Pulmonary artery endothelial cell (primary cell): Measurements from ENCODE around the gene ZNF555. TPM values are rescaled to one million over a fixed set of nuclear protein-coding genes. Genes with fewer than 3 reads are reported as not detected.

ENCODE experiments used
- total RNA-seq: library from RNA; depleted of rRNA; stranded (reverse); fragments of >200 nt; gene quantifications from 2 replicates; pipeline ENCODE4 v1.2.3, GENCODE V29; 2014

Gene ZNF555
- total RNA-seq, 1 donor from 2014 or later: 4.7 TPM

Other genes with a start within 250 kb of the ZNF555 start
- gene GNG7, start 138.8 kb upstream of the ZNF555 start, total RNA-seq: 0.11 and 0.20 TPM in 2 replicates
- under 0.01 and 0.04 TPM in 2 replicates for gene DIRAS1, start 120.1 kb upstream of the ZNF555 start, total RNA-seq
- 18.0 and 25.9 TPM in 2 replicates for gene SLC39A3, start 101.5 kb upstream of the ZNF555 start, total RNA-seq
- 49.1 and 55.0 TPM in 2 replicates for gene SGTA, start 58.2 kb upstream of the ZNF555 start, total RNA-seq
- 187 and 195 TPM in 2 replicates for gene THOP1, start 56.0 kb upstream of the ZNF555 start, total RNA-seq
- gene ZNF554, start 21.6 kb upstream of the ZNF555 start, total RNA-seq: 2.4 and 3.2 TPM in 2 replicates
- 0.04 TPM in 1 of 2 replicates, not detected in the other for gene ZNF556, start 25.9 kb downstream of the ZNF555 start, total RNA-seq
- 7.0 and 8.2 TPM in 2 replicates for gene ZNF57, start 59.5 kb downstream of the ZNF555 start, total RNA-seq
- 7.6 and 8.6 TPM in 2 replicates for gene ZNF77, start 103.5 kb downstream of the ZNF555 start, total RNA-seq
- gene TLE6, start 136.1 kb downstream of the ZNF555 start, total RNA-seq: 1.9 and 3.4 TPM in 2 replicates
- 19.2 and 20.6 TPM in 2 replicates for gene TLE2, start 187.8 kb downstream of the ZNF555 start, total RNA-seq
- gene TLE5, start 221.0 kb downstream of the ZNF555 start, total RNA-seq: 103 and 129 TPM in 2 replicates